Vagina (tissue), 2 donors: ENCODE data around the gene ARID4B.

Experiments used
- CTCF ChIP-seq, 3 experiments: fragments of 450-650 bp in 2 of 3; fragments of 200-600 bp in 1 of 3; sonication (generic) in 1 of 3; IDR thresholded peaks; one replicate each; pipeline ENCODE4 v1.5.1; 2017 to 2019; ENCODE audit warnings: antibody characterized with exemption in 3 of 3, mild to moderate bottlenecking in 2 of 3, moderate library complexity in 2 of 3
- POLR2A ChIP-seq, 2 donors: fragments of 450-650 bp; IDR thresholded peaks; one replicate each; pipeline ENCODE4 v1.6.1; 2017; ENCODE audit warnings: antibody characterized with exemption in 2 of 2, mild to moderate bottlenecking in 2 of 2, moderate library complexity in 2 of 2

- TF ChIP-seq POLR2A (IDR thresholded peaks at IDR 0.05) (no peak), CTCF (IDR thresholded peaks at IDR 0.05) (no peak)
Observed at GRCh38 chr1:235168375-235168774, 159.6 kb downstream of the ARID4B start.
